Measurements from ENCODE around the gene IGFN1. TPM values are rescaled to one million over a fixed set of nuclear protein-coding genes. Genes with fewer than 3 reads are reported as not detected.
A peak's percentile ranks its signal among the peaks of the same experiment; 100 is the strongest.

IGFN1 gene
- total and polyA plus RNA-seq, 7 donors: 2.7 to 442 (median 33.1) TPM

DNA sequence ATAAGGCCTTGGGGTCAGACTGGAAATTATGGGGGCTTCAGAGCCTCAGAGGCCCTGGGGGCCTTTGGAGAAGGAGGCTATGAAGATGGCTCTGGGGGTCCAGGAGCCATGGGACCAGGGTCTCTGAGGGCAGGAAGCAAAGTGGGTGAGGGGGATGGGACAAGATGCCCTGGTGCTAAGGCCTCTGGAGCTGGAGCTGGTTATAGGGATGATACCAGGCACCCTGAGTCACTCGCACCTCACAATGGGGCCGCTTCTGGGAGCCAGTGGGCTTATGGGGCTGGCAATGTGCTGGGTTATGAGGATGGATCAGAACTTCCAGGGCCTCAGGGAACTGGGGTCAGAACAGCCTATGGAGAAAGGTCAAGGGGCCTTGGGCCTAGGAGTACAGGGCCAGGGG is 17.6 kb downstream of the IGFN1 start:
- Histone ChIP-seq H3K27me3 (ENCODE audit: insufficient read depth in 3 of 3, low read length in 2 of 3) (no peaks in the 10 kb centered on the region), H3K9me3 (no peaks in the 10 kb centered on the region), H3K36me3 (ENCODE audit: insufficient read depth in 1 of 2, low read depth in 1 of 2) (peaks cover 0 to 39% of the 10 kb centered on the region in 2 donors), H3K4me1 (no peaks in the 10 kb centered on the region), H3K27ac (no peak overlapping the region), H3K4me3 (no peak overlapping the region)
- DNase-seq (no peak), ATAC-seq (peak in 1 of 4 donors; percentile 9)
- WGBS, 3 donors: 97 to 100% (median 100%) methylated on average over 1 to 2 of the region's 2 CpGs
- intact Hi-C loops (cut with DNase I): no loop called here
- TF ChIP-seq, protein P1, sequence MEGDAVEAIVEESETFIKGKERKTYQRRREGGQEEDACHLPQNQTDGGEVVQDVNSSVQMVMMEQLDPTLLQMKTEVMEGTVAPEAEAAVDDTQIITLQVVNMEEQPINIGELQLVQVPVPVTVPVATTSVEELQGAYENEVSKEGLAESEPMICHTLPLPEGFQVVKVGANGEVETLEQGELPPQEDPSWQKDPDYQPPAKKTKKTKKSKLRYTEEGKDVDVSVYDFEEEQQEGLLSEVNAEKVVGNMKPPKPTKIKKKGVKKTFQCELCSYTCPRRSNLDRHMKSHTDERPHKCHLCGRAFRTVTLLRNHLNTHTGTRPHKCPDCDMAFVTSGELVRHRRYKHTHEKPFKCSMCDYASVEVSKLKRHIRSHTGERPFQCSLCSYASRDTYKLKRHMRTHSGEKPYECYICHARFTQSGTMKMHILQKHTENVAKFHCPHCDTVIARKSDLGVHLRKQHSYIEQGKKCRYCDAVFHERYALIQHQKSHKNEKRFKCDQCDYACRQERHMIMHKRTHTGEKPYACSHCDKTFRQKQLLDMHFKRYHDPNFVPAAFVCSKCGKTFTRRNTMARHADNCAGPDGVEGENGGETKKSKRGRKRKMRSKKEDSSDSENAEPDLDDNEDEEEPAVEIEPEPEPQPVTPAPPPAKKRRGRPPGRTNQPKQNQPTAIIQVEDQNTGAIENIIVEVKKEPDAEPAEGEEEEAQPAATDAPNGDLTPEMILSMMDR (IDR thresholded peaks at IDR 0.05): no peak

DNA sequence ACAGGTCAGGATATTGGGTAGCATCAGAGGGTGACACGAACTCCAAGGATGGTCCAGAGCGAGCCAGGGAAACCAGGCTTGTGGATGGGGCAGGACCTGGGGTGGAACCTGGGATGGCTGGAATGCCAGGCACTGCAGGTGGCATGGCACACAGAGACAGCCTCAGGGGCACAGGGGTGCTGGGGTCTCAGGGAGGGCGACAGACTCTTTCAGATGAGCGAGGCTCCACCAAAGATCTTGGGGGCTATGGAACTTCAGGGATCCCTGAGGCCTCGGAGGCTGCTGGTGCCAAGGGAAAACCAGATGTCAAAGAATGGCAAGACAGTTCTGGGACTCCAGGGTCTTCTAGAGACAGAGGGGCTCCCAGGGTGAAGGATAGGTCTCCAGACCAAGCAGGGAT is 21.4 kb downstream of the IGFN1 start:
- intact Hi-C loops (cut with DNase I): no loop called here
- WGBS, 3 donors: 94 to 99% (median 95%) methylated on average over 5 of the region's 5 CpGs
- ATAC-seq (no peak), DNase-seq (no peak)
- Histone ChIP-seq H3K27me3 (ENCODE audit: insufficient read depth in 3 of 3, low read length in 2 of 3) (no peaks in the 10 kb centered on the region), H3K9me3 (no peaks in the 10 kb centered on the region), H3K4me1 (no peaks in the 10 kb centered on the region), H3K36me3 (ENCODE audit: insufficient read depth in 1 of 2, low read depth in 1 of 2) (peaks cover 0 to 36% of the 10 kb centered on the region in 2 donors), H3K27ac (no peak overlapping the region), H3K4me3 (no peak overlapping the region)
- TF ChIP-seq, protein P1 (IDR thresholded peaks at IDR 0.05): no peak

DNA sequence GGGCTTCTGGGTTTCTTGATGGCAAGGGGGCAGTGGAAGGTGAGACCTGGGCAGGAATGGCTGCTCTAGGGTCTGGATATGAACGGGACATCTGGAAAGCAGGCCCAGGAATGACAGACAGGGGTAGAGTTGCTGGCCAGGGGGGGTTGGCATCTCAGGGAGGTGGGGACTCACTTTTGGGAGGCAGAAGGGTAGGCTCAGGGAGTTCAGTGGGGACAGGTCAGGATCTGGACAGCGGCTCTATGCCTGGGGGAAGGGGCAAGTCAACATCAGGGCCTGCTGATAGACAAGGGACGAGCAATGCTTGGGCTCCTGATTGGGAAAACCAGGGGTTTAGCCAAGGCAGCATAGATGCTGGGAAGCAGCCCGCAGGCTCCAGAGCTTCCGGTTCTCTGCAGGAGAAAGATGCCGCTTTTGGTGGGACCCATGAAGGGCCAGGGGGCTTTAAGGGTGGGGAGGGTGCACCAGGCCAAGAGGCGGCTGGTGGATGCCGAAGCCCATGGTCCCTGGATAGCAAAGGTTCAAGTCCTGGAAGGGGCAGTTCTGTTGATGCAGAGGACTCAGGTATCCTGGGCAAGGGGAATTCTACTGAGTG is 21.9 kb downstream of the IGFN1 start:
- Histone ChIP-seq H3K9me3 (no peaks in the 10 kb centered on the region), H3K36me3 (ENCODE audit: insufficient read depth in 1 of 2, low read depth in 1 of 2) (peaks cover 0 to 38% of the 10 kb centered on the region in 2 donors), H3K4me3 (no peak overlapping the region), H3K27me3 (ENCODE audit: insufficient read depth in 3 of 3, low read length in 2 of 3) (no peaks in the 10 kb centered on the region), H3K27ac (no peak overlapping the region), H3K4me1 (no peaks in the 10 kb centered on the region)
- no peak for DNase-seq
- ATAC-seq: no peak
- WGBS, 3 donors: 89 to 95% (median 94%) methylated on average over 8 of the region's 8 CpGs
- intact Hi-C loops (cut with DNase I): no loop called here
- TF ChIP-seq, protein P1 (IDR thresholded peaks at IDR 0.05): no peak

- peak in 1 of 4 donors; percentile 6 for ATAC-seq
- DNase-seq: no peak
- Histone ChIP-seq H3K36me3 (ENCODE audit: insufficient read depth in 1 of 2, low read depth in 1 of 2) (peaks cover 0 to 45% of the 10 kb centered on the region in 2 donors), H3K9me3 (no peaks in the 10 kb centered on the region), H3K4me1 (no peaks in the 10 kb centered on the region), H3K27ac (no peak overlapping the region), H3K27me3 (ENCODE audit: insufficient read depth in 3 of 3, low read length in 2 of 3) (no peaks in the 10 kb centered on the region), H3K4me3 (no peak overlapping the region)
- intact Hi-C loops (cut with DNase I): no loop called here
- TF ChIP-seq, protein P1 (IDR thresholded peaks at IDR 0.05): no peak
- 77 to 90% (median 90%) methylated on average over 6 of the region's 6 CpGs for WGBS, 3 donors
Measured at GRCh38 chr1:201213106-201213770, 22.6 kb downstream of the IGFN1 start.

Measured in psoas muscle (tissue), 8 donors.